ENCODE measurements around the gene TNFRSF19.

The TNFRSF19 gene

DNA sequence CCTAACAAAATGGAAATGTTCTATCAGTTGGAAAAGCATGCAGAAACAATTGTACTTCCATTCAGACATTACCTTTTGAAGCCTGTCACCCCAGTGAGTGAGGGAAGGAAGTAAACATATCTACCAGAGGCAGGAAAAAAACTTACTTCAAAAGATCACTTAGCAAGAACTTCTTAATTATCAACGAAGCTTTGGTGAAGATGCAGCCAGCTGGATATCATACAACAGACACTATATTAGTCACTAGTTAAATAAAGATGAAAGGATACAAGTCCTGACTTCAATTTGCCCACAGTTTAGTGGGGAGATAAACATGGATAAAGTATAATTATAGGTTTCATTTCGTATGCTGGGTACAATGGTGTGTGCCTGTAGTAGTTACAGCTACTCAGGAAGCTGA, 148.8 kb downstream of the TNFRSF19 start:
- H3K79me2 ChIP-seq (ENCODE audit: control insufficient read depth, insufficient read depth, low read length, poor library complexity): no peaks in the 10 kb centered on the region
- H3K27ac ChIP-seq (ENCODE audit: low read depth, low read length): no peak overlapping the region
- no peak overlapping the region for H3K4me2 ChIP-seq (ENCODE audit: low read length)
- H3K4me3 ChIP-seq (ENCODE audit: low read depth, low read length): no peak overlapping the region
- no peak overlapping the region for H2AK5ac ChIP-seq (ENCODE audit: low read length)
- peaks cover 1% of the 10 kb centered on the region for H3K9me3 ChIP-seq (ENCODE audit: insufficient read depth, low read depth, low read length)
- DNase-seq: no peak
- H3K18ac ChIP-seq (ENCODE audit: low read length): no peak overlapping the region
- no peaks in the 10 kb centered on the region for H3K36me3 ChIP-seq (ENCODE audit: control insufficient read depth in 1 of 2, insufficient read depth in 2 of 2, low read length in 2 of 2)
- no CpG with 5 or more reads among the region's 2 CpGs for WGBS (ENCODE audit: extremely low coverage, insufficient coverage, insufficient read length)
- H2AFZ ChIP-seq (ENCODE audit: insufficient read depth, low read length, poor library complexity): no peak overlapping the region
- no peak overlapping the region for H4K8ac ChIP-seq (ENCODE audit: low read depth, low read length)
- H3K23ac ChIP-seq (ENCODE audit: low read length): no peak overlapping the region
- H2BK120ac ChIP-seq (ENCODE audit: insufficient read depth, low read length, poor library complexity): no peak overlapping the region
- no peak overlapping the region for H3K9ac ChIP-seq (ENCODE audit: low read length)
- H4K91ac ChIP-seq (ENCODE audit: low read depth, low read length): no peak overlapping the region
- no peaks in the 10 kb centered on the region for H3K27me3 ChIP-seq (ENCODE audit: insufficient read depth, low read length)
- no peak overlapping the region for H3K14ac ChIP-seq (ENCODE audit: low read length)
- H3K4ac ChIP-seq (ENCODE audit: low read depth, low read length): no peak overlapping the region
- no peak overlapping the region for H2BK5ac ChIP-seq (ENCODE audit: low read depth, low read length, poor library complexity)
- H2BK12ac ChIP-seq (ENCODE audit: low read length): no peak overlapping the region
- no peaks in the 10 kb centered on the region for H3K79me1 ChIP-seq (ENCODE audit: low read length)
- H4K12ac ChIP-seq (ENCODE audit: low read depth, low read length): no peak overlapping the region
- no peaks in the 10 kb centered on the region for H3K4me1 ChIP-seq (ENCODE audit: control insufficient read depth in 1 of 2, insufficient read depth in 2 of 2, low read length in 2 of 2)

DNA sequence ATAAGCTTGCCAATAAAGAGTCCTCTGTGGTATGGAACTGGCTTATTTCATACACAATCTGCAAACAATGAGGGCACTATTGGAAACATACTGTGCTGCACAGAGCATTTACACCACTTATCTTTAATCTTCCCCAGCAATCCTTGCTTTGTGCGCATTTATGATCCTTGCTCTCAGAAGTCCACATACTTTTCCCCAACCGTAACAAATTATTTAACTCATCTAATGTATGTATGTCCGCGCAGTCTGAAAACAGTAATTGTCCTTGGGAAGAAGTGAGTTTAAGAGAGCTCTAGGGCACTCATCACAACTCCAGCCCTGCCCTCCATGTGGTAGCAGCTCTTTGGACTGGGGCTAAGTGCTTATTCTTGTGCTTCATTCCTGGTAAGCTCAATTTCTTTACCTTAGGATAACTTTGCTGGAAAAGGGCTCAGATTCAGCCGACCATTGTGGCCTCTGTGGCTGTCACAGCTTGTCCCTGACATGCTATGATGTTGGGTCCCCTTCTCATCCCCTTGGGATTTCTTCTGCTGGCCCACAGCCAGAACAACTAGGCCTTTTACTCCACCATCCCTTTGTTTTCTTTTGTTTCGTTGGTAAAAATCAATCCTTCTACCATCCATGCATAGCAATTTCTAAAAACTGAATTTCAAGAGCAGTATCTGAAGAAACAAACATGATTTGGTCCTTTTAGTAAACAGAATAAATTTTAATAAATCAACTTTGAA, 152.7 kb downstream of the TNFRSF19 start:
- H3K14ac ChIP-seq (ENCODE audit: low read length): no peak overlapping the region
- no peak overlapping the region for H2BK120ac ChIP-seq (ENCODE audit: insufficient read depth, low read length, poor library complexity)
- H3K79me2 ChIP-seq (ENCODE audit: control insufficient read depth, insufficient read depth, low read length, poor library complexity): no peaks in the 10 kb centered on the region
- no peak overlapping the region for H2BK5ac ChIP-seq (ENCODE audit: low read depth, low read length, poor library complexity)
- H3K27me3 ChIP-seq (ENCODE audit: insufficient read depth, low read length): no peaks in the 10 kb centered on the region
- no peak overlapping the region for H3K4me2 ChIP-seq (ENCODE audit: low read length)
- no peak overlapping the region for H3K27ac ChIP-seq (ENCODE audit: low read depth, low read length)
- H2AFZ ChIP-seq (ENCODE audit: insufficient read depth, low read length, poor library complexity): no peak overlapping the region
- H2BK12ac ChIP-seq (ENCODE audit: low read length): no peak overlapping the region
- H4K91ac ChIP-seq (ENCODE audit: low read depth, low read length): no peak overlapping the region
- H3K79me1 ChIP-seq (ENCODE audit: low read length): no peaks in the 10 kb centered on the region
- no peak overlapping the region for H4K8ac ChIP-seq (ENCODE audit: low read depth, low read length)
- no peak overlapping the region for H3K4me3 ChIP-seq (ENCODE audit: low read depth, low read length)
- H3K18ac ChIP-seq (ENCODE audit: low read length): no peak overlapping the region
- no peaks in the 10 kb centered on the region for H3K4me1 ChIP-seq (ENCODE audit: control insufficient read depth in 1 of 2, insufficient read depth in 2 of 2, low read length in 2 of 2)
- no peak for DNase-seq
- no peak overlapping the region for H4K12ac ChIP-seq (ENCODE audit: low read depth, low read length)
- peak overlapping the region; percentile 35 for H2AK5ac ChIP-seq (ENCODE audit: low read length)
- H3K9ac ChIP-seq (ENCODE audit: low read length): no peak overlapping the region
- H3K23ac ChIP-seq (ENCODE audit: low read length): no peak overlapping the region
- no CpG with 5 or more reads among the region's 6 CpGs for WGBS (ENCODE audit: extremely low coverage, insufficient coverage, insufficient read length)
- H3K36me3 ChIP-seq (ENCODE audit: control insufficient read depth in 1 of 2, insufficient read depth in 2 of 2, low read length in 2 of 2): no peaks in the 10 kb centered on the region
- H3K4ac ChIP-seq (ENCODE audit: low read depth, low read length): no peak overlapping the region
- no peaks in the 10 kb centered on the region for H3K9me3 ChIP-seq (ENCODE audit: insufficient read depth, low read depth, low read length)

DNA sequence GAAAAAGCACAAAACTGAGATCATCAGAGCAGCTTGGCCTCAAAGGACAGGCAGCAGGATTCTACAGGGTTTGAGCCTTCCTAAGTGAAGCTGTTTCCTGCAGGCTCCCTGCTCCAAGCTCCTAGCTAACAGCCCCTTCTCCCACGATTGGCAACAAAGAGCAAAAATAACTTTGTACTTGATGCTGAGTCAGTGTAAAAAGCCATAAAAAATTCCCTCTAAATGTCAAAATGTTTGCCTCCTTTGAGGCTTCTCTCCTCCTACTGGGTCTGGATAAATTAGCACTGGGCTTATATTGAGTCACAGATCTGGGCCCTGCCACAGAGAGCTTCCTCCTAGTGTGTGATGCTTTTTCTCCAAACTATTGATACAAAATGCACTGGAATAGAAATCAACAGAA, 153.3 kb downstream of the TNFRSF19 start:
- H3K23ac ChIP-seq (ENCODE audit: low read length): no peak overlapping the region
- no peaks in the 10 kb centered on the region for H3K79me2 ChIP-seq (ENCODE audit: control insufficient read depth, insufficient read depth, low read length, poor library complexity)
- H3K9ac ChIP-seq (ENCODE audit: low read length): no peak overlapping the region
- H3K9me3 ChIP-seq (ENCODE audit: insufficient read depth, low read depth, low read length): no peaks in the 10 kb centered on the region
- H3K27me3 ChIP-seq (ENCODE audit: insufficient read depth, low read length): no peaks in the 10 kb centered on the region
- H2BK120ac ChIP-seq (ENCODE audit: insufficient read depth, low read length, poor library complexity): no peak overlapping the region
- H3K79me1 ChIP-seq (ENCODE audit: low read length): no peaks in the 10 kb centered on the region
- no peaks in the 10 kb centered on the region for H3K36me3 ChIP-seq (ENCODE audit: control insufficient read depth in 1 of 2, insufficient read depth in 2 of 2, low read length in 2 of 2)
- H3K4me1 ChIP-seq (ENCODE audit: control insufficient read depth in 1 of 2, insufficient read depth in 2 of 2, low read length in 2 of 2): no peaks in the 10 kb centered on the region
- no peak for DNase-seq
- H3K27ac ChIP-seq (ENCODE audit: low read depth, low read length): no peak overlapping the region
- no peak overlapping the region for H2AFZ ChIP-seq (ENCODE audit: insufficient read depth, low read length, poor library complexity)
- no peak overlapping the region for H2BK5ac ChIP-seq (ENCODE audit: low read depth, low read length, poor library complexity)
- H2BK12ac ChIP-seq (ENCODE audit: low read length): no peak overlapping the region
- no peak overlapping the region for H3K4me3 ChIP-seq (ENCODE audit: low read depth, low read length)
- no CpG with 5 or more reads among the region's 1 CpG for WGBS (ENCODE audit: extremely low coverage, insufficient coverage, insufficient read length)
- no peak overlapping the region for H4K91ac ChIP-seq (ENCODE audit: low read depth, low read length)
- no peak overlapping the region for H3K4me2 ChIP-seq (ENCODE audit: low read length)
- no peak overlapping the region for H2AK5ac ChIP-seq (ENCODE audit: low read length)
- no peak overlapping the region for H4K12ac ChIP-seq (ENCODE audit: low read depth, low read length)
- no peak overlapping the region for H3K4ac ChIP-seq (ENCODE audit: low read depth, low read length)
- H3K14ac ChIP-seq (ENCODE audit: low read length): no peak overlapping the region
- no peak overlapping the region for H3K18ac ChIP-seq (ENCODE audit: low read length)
- no peak overlapping the region for H4K8ac ChIP-seq (ENCODE audit: low read depth, low read length)

DNA sequence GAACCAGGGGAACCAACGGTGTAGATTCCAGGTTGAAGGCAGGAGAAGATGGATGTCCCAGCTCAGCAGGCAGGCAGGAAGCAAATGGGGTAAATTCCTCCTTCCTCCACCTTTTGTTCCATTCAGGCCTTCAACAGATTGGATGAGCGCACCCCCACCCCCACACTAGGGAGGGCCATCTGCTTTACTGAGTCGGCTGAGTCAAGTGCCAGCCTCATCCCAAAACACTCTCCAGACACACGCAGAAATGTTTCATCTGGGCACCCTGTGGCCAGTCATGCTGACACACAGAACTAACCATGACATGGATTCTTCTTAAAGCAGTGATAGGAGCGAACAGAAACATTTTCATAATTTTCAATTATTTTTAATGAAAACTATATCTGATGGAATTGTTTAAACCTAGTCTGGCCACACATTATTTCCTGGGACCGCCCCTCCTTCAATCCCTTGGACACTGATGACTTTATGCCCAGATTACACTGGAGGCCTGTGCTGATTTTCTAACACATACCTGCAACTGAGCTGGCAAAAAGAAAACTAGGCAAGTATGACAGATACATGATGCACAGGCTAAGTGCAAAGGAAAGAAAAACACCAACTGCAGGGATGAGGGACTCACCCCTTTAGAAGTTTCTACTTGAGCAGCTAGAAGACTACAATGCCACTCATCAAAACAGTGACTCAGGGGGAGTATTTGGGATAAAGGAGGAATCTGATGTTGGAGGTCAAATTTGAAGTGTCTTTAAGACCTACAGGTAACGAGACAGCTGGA, 154.2 kb downstream of the TNFRSF19 start:
- H3K27me3 ChIP-seq (ENCODE audit: insufficient read depth, low read length): no peaks in the 10 kb centered on the region
- no peak overlapping the region for H3K4ac ChIP-seq (ENCODE audit: low read depth, low read length)
- H3K27ac ChIP-seq (ENCODE audit: low read depth, low read length): no peak overlapping the region
- H2AFZ ChIP-seq (ENCODE audit: insufficient read depth, low read length, poor library complexity): no peak overlapping the region
- no peak overlapping the region for H4K8ac ChIP-seq (ENCODE audit: low read depth, low read length)
- no peak overlapping the region for H3K18ac ChIP-seq (ENCODE audit: low read length)
- no peak overlapping the region for H2BK120ac ChIP-seq (ENCODE audit: insufficient read depth, low read length, poor library complexity)
- no peak overlapping the region for H2AK5ac ChIP-seq (ENCODE audit: low read length)
- H2BK12ac ChIP-seq (ENCODE audit: low read length): no peak overlapping the region
- H3K4me1 ChIP-seq (ENCODE audit: control insufficient read depth in 1 of 2, insufficient read depth in 2 of 2, low read length in 2 of 2): no peaks in the 10 kb centered on the region
- no peak overlapping the region for H3K23ac ChIP-seq (ENCODE audit: low read length)
- H3K79me1 ChIP-seq (ENCODE audit: low read length): no peaks in the 10 kb centered on the region
- H3K79me2 ChIP-seq (ENCODE audit: control insufficient read depth, insufficient read depth, low read length, poor library complexity): no peaks in the 10 kb centered on the region
- H3K14ac ChIP-seq (ENCODE audit: low read length): no peak overlapping the region
- no peak overlapping the region for H3K4me2 ChIP-seq (ENCODE audit: low read length)
- H3K9me3 ChIP-seq (ENCODE audit: insufficient read depth, low read depth, low read length): no peaks in the 10 kb centered on the region
- no peak overlapping the region for H3K9ac ChIP-seq (ENCODE audit: low read length)
- no CpG with 5 or more reads among the region's 7 CpGs for WGBS (ENCODE audit: extremely low coverage, insufficient coverage, insufficient read length)
- no peak overlapping the region for H4K91ac ChIP-seq (ENCODE audit: low read depth, low read length)
- H3K36me3 ChIP-seq (ENCODE audit: control insufficient read depth in 1 of 2, insufficient read depth in 2 of 2, low read length in 2 of 2): no peaks in the 10 kb centered on the region
- H4K12ac ChIP-seq (ENCODE audit: low read depth, low read length): no peak overlapping the region
- no peak overlapping the region for H3K4me3 ChIP-seq (ENCODE audit: low read depth, low read length)
- no peak for DNase-seq
- H2BK5ac ChIP-seq (ENCODE audit: low read depth, low read length, poor library complexity): no peak overlapping the region
